Pericardium fibroblast (primary cell): ENCODE data around the gene SPATA2L. TPM values are rescaled to one million over a fixed set of nuclear protein-coding genes. Genes with fewer than 3 reads are reported as not detected.

Source experiments
- total RNA-seq: library from RNA; depleted of rRNA; stranded (reverse); fragments of >200 nt; gene quantifications from 2 replicates; pipeline ENCODE4 v1.2.3, GENCODE V29; 2015

The SPATA2L gene, protein sequence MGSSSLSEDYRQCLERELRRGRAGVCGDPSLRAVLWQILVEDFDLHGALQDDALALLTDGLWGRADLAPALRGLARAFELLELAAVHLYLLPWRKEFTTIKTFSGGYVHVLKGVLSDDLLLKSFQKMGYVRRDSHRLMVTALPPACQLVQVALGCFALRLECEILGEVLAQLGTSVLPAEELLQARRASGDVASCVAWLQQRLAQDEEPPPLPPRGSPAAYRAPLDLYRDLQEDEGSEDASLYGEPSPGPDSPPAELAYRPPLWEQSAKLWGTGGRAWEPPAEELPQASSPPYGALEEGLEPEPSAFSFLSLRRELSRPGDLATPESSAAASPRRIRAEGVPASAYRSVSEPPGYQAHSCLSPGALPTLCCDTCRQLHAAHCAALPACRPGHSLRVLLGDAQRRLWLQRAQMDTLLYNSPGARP
- total RNA-seq, result 10.3 and 19.4 TPM in 2 replicates

DNA sequence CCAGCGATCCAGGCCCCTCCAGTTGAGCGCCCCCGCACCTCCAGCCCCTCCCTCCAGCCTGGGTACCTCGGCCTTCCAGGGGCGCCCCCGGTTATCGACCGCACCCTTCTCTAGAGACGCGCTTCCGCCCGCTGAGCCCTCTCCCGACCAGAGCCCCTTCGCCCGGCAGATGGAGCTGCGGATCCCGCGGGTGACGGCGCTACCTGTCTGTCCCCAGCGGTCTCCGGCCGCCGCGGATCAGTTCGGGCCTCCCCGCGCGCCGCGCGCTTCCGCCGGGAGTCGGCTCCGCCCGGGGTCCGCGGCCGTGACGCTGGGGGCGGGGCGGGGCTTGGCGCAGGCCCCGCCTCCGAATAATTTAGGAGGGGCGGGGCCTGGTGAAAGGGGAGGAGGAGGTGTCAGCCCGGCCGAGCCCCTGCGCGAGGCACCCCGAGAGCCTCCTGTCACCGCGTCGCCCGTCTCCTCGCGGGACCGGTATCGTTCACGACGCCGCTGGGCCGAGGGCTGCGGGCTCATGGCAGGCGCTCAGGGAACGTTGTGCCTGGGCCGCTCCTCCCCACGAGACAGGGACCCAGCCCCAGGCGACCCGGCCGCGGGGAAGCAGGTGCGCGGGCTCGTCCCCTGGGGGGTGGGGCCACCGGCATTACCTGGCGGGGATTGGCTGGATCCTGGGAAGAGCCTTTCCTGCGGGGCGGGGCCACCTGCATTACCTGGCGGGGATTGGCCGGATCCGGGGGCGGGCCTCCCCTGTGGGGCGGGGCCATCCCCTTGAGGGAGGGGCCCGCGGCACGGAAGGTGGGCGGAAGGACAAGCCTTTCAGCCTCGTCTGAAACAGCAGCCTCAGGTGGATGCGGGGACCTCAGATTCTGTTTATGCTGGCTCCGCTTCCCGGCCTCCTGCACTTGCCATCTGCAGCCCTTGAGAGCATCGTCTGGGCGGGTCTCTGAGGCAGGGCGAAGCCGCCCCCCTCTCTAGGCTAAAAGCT, at the start of gene SPATA2L:
Gene SPATA2L (minus strand): TSS at position 281 of the 982 bp plus-strand sequence. CDS start 473 bp downstream, outside the sequence.

DNA sequence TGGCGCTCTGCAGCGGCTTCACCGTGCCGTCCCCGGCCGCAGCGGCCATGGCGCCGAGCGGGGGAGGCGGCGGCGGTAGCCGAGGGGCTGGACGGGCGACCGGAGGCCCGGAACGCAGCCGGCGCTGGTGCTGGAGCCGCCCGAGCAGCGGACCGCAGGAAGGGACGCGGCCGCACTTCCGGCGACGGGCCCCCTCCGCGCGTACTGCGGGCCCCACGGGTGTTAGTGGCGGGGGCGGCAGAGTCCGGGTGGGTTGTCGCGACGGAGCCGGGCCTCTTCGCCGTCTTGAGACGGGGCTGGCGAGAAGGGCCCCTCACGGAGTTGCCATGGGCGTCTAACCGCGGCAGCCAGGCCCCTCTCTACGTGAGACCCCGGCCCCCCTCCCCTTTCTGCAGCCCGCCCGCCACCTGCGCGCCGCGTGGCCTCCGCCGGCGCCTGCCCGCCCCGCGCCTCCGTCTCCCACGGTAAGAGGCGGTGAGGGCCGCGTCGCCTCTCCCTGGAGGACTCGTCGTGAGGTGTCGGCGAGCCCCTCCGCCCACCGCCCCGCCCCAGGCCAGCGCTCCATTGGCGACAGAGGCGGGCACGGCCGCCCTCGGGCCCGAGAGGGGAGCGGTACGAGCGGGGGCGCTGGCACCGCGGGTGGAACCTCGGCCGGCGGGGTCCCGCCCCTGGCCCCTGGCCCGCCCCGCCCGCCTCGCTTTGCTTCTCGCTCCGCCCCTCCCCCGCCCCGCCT, 19.5 kb upstream of the SPATA2L start, which contains the start of the genes VPS9D1 and ZNF276:
Gene VPS9D1 (minus strand): TSS at position 86 of the 733 bp plus-strand sequence. CDS start 37 bp downstream, at position 49.
Gene ZNF276 (plus strand): TSS at position 725 of the 733 bp plus-strand sequence. CDS start 104 bp downstream, outside the sequence.

DNA sequence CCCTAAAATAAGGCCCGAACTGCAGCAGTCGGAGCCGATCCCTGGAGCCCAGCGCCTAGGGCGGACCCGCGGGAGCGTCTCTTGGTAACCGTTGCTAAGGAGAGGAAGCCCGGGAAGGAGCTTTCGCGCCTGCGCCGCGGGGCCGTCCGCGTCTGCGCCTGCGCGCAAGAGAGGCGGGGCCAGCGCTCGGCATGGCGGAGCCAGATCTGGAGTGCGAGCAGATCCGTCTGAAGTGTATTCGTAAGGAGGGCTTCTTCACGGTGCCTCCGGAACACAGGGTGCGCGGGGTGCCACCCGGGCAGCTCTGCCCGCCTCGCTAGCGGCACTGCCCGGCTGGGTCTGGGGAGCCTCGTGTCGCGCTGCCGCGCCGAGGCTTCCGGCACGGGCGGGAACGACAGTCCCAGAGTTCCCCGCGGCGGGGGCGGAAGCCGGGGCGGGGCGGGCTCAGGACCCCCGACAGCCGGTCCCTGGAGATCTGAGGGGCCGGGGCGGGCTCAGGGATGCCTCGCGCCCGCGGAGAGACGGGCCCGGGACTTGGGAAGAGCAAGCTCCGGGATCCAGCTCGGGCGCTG, 14.9 kb downstream of the SPATA2L start, which contains the start of gene CDK10:
Gene CDK10 (plus strand): TSS at position 170 of the 572 bp plus-strand sequence. CDS start 22 bp downstream, at position 192.

DNA sequence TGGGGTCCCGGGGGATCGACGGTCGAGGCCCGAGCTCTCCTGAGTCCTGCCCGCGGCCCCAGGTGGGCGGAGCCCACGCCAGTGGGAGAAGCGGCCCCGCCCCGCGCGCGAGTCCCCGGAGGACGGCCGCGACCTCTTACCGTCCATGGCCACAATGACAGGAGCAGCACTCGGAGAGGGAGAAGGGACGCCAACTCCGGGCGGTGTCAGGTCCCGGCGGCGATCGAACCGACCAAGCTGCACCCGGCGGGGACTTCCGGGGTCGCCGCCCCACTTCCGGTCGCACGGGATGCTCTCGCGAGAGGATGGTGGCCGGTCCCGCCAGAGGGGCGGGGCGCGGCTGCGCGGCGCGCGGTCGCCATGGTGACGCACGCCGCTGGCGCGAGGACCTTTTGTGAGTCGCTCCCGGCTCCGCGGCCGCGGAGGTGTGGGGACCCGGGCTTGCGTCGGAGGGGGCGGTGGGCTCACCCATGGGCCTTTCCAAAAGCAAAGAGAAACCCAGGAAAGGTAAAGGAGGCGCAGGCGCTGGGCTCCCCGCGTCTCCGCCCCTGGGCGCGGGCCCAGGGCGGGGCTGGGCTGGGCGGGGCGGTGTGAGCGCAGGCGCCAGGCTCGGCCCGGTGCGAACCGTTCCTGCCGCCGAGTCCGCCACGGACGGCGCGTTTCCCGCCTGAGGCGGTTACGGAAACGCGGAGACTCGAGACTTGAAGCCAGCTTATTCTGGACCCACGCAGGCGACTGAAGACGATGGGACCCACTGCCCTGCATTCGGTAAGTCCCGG, 43.9 kb downstream of the SPATA2L start, which contains the start of the genes CHMP1A and SPATA33:
Gene CHMP1A (minus strand): TSS at position 267 of the 779 bp plus-strand sequence. CDS start 120 bp downstream, at position 147.
Gene SPATA33 (plus strand): TSS at position 395 of the 779 bp plus-strand sequence. CDS start 76 bp downstream, at position 471.

Other genes with a start within 250 kb of the SPATA2L start
- 47.0 and 58.6 TPM in 2 replicates for gene ANKRD11, start 211.1 kb downstream of the SPATA2L start, total RNA-seq
- gene SPG7, start 193.3 kb downstream of the SPATA2L start, total RNA-seq, result 46.0 and 67.1 TPM in 2 replicates
- gene RPL13, start 141.0 kb downstream of the SPATA2L start, total RNA-seq, result 9,039 and 11,152 TPM in 2 replicates
- gene CPNE7, start 125.9 kb downstream of the SPATA2L start, total RNA-seq, result 11.6 and 29.1 TPM in 2 replicates
- 2.8 and 5.5 TPM in 2 replicates for gene DPEP1, start 88.1 kb downstream of the SPATA2L start, total RNA-seq
- 74.3 and 82.3 TPM in 2 replicates for gene CHMP1A, start 44.0 kb downstream of the SPATA2L start, total RNA-seq
- gene SPATA33, start 43.9 kb downstream of the SPATA2L start, total RNA-seq, result 2.0 and 7.6 TPM in 2 replicates
- 41.0 and 45.5 TPM in 2 replicates for gene CDK10, start 15.0 kb downstream of the SPATA2L start, total RNA-seq
- gene VPS9D1, start 19.2 kb upstream of the SPATA2L start, total RNA-seq, result 7.8 and 12.0 TPM in 2 replicates
- 14.0 and 16.8 TPM in 2 replicates for gene ZNF276, start 19.8 kb upstream of the SPATA2L start, total RNA-seq
- 2.3 and 2.8 TPM in 2 replicates for gene FANCA, start 114.9 kb upstream of the SPATA2L start, total RNA-seq
- 3.2 and 3.5 TPM in 2 replicates for gene SPIRE2, start 126.8 kb upstream of the SPATA2L start, total RNA-seq
- 164 and 191 TPM in 2 replicates for gene TCF25, start 171.9 kb upstream of the SPATA2L start, total RNA-seq
- gene MC1R, start 217.2 kb upstream of the SPATA2L start, total RNA-seq, result 3.6 and 5.4 TPM in 2 replicates
- gene TUBB3, start 221.6 kb upstream of the SPATA2L start, total RNA-seq, result 110 and 125 TPM in 2 replicates
- gene DEF8, start 247.1 kb upstream of the SPATA2L start, total RNA-seq, result 73.5 and 85.8 TPM in 2 replicates